SK-N-SH (cell line): ENCODE measurements around the gene TCN2. TPM values are rescaled to one million over a fixed set of nuclear protein-coding genes. Genes with fewer than 3 reads are reported as not detected.
"Not testable (repeated sequence)": the region's sequence is repeated elsewhere in the genome, so short reads cannot be mapped to it uniquely, and the experiment has no call there.

Experiments
- CTCF ChIA-PET: fragments of 300-600, 350-600 bp; formaldehyde crosslinking; extraction: SDS; loops from one replicate; lab custom pipeline; 2021; lab: Yijun Ruan, JAX
- POLR2A ChIA-PET: fragments of 350-600 bp; sonication (Branson Sonifier 250); formaldehyde crosslinking; extraction: SDS; loops from one replicate; lab custom pipeline; 2020; ENCODE audit warnings: antibody characterized with exemption, inconsistent platforms; lab: Yijun Ruan, JAX
- DNase-seq: peaks from one replicate; pipeline ENCODE4 v3.0.0; 2012
- H2AFZ ChIP-seq: fragments of 200-600 bp; sonication (generic); 2 replicates; pipeline ENCODE4 v1.8.1; 2016; ENCODE audit warnings: antibody characterized with exemption, mild to moderate bottlenecking, low read depth
- H3F3A ChIP-seq: fragments of 200-600 bp; sonication (generic); replicated peaks from 2 replicates; pipeline ENCODE3; 2016; ENCODE audit warnings: antibody characterized with exemption, mild to moderate bottlenecking; ENCODE audit not compliant: insufficient read depth
- H3K27ac ChIP-seq, 2 experiments: fragments of 200-500 bp in 1 of 2; fragments of 200-600 bp in 1 of 2; sonication (Bioruptor generic) in 1 of 2; sonication (generic), shearing (Covaris generic) in 1 of 2; 2 replicates each; pipeline versions ENCODE4 v1.5.1 to v1.6.1; 2014 to 2016; ENCODE audit warnings: low read depth in 2 of 2, inconsistent platforms in 1 of 2, low read length in 1 of 2, mild to moderate bottlenecking in 1 of 2, mixed read lengths in 1 of 2
- H3K27me3 ChIP-seq: fragments of 200-600 bp; sonication (generic), shearing (Covaris generic); 2 replicates; pipeline ENCODE4 v1.6.1; 2016; ENCODE audit warnings: mixed run types; ENCODE audit not compliant: insufficient read depth
- H3K36me3 ChIP-seq, 2 experiments: fragments of 200-500 bp in 1 of 2; fragments of 200-600 bp in 1 of 2; sonication (Bioruptor generic) in 1 of 2; sonication (generic) in 1 of 2; replicated peaks in 1 of 2; 2 replicates each; pipeline versions ENCODE3 to v1.5.1; 2014 to 2016; ENCODE audit warnings: low read length in 1 of 2, mild to moderate bottlenecking in 1 of 2; ENCODE audit not compliant: insufficient read depth in 2 of 2, control insufficient read depth in 1 of 2
- H3K4me1 ChIP-seq, 2 experiments: fragments of 200-500 bp in 1 of 2; fragments of 200-600 bp in 1 of 2; sonication (Bioruptor generic) in 1 of 2; sonication (generic), shearing (Covaris generic) in 1 of 2; 2 replicates each; pipeline versions ENCODE4 v1.5.1 to v1.6.1; 2014 to 2016; ENCODE audit warnings: low read depth in 1 of 2, low read length in 1 of 2, mixed run types in 1 of 2; ENCODE audit not compliant: insufficient read depth in 2 of 2, control insufficient read depth in 1 of 2
- H3K4me2 ChIP-seq: fragments of 200-600 bp; sonication (generic), shearing (Covaris generic); 2 replicates; pipeline ENCODE4 v1.6.1; 2017; ENCODE audit warnings: mixed run types
- H3K4me3 ChIP-seq, 2 experiments: fragments of 200-500 bp in 1 of 2; fragments of 200-600 bp in 1 of 2; sonication (Bioruptor generic) in 1 of 2; sonication (generic), shearing (Covaris generic) in 1 of 2; 2 replicates each; pipeline versions ENCODE4 v1.5.1 to v1.8.1; 2014 to 2016; ENCODE audit warnings: low read depth in 2 of 2, inconsistent platforms in 1 of 2, low read length in 1 of 2, mild to moderate bottlenecking in 1 of 2, mixed read lengths in 1 of 2, moderate library complexity in 1 of 2
- H3K79me2 ChIP-seq: fragments of 200-600 bp; sonication (generic); 2 replicates; pipeline ENCODE4 v1.8.1; 2017; ENCODE audit warnings: mild to moderate bottlenecking; ENCODE audit not compliant: insufficient read depth
- H3K9ac ChIP-seq: fragments of 200-600 bp; sonication (generic); 2 replicates; pipeline ENCODE4 v1.6.1; 2017; ENCODE audit warnings: mixed run types
- H3K9me2 ChIP-seq: fragments of 200-600 bp; sonication (generic); 2 replicates; pipeline ENCODE4 v1.6.1; 2017; ENCODE audit warnings: mixed run types
- H3K9me3 ChIP-seq: fragments of 200-600 bp; sonication (generic); 2 replicates; pipeline ENCODE4 v1.6.1; 2017; ENCODE audit warnings: mixed run types, mild to moderate bottlenecking, moderate library complexity
- H4K20me1 ChIP-seq: fragments of 200-600 bp; sonication (generic); 2 replicates; pipeline ENCODE4 v1.6.1; 2017; ENCODE audit warnings: mild to moderate bottlenecking, mixed run types; ENCODE audit not compliant: insufficient read depth
- CHD2 ChIP-seq: fragments of 150-350 bp; IDR thresholded peaks from 2 replicates; pipeline ENCODE4 v1.6.1; 2018; ENCODE audit warnings: low read length; ENCODE audit not compliant: partially characterized antibody
- CTCF ChIP-seq: fragments of 200-600 bp; sonication (generic); IDR thresholded peaks from 2 replicates; pipeline ENCODE4 v1.6.1; 2017; ENCODE audit warnings: antibody characterized with exemption, mild to moderate bottlenecking, moderate library complexity
- EP300 ChIP-seq, 2 experiments: IDR thresholded peaks; 2 replicates each; pipeline versions ENCODE4 v1.4.0 to v1.6.1; 2012; ENCODE audit warnings: borderline replicate concordance in 1 of 2, low read depth in 1 of 2, low read length in 1 of 2
- EZH2phosphoT487 ChIP-seq: fragments of 200-600 bp; sonication (generic); IDR thresholded peaks from 2 replicates; pipeline ENCODE4 v1.6.1; 2017; ENCODE audit warnings: low read depth, mixed run types, mild to moderate bottlenecking, antibody characterized with exemption, moderate library complexity, borderline replicate concordance
- FOXJ3 ChIP-seq: sonication (generic); formaldehyde crosslinking; IDR thresholded peaks from 2 replicates; pipeline ENCODE4 v1.5.1; 2020; ENCODE audit warnings: mild to moderate bottlenecking, missing genetic modification reagents
- GATA2 ChIP-seq: sonication (generic); formaldehyde crosslinking; IDR thresholded peaks from 2 replicates; pipeline ENCODE4 v1.5.0; 2020; ENCODE audit warnings: mild to moderate bottlenecking, missing genetic modification reagents
- IRF3 ChIP-seq: fragments of 150-350 bp; IDR thresholded peaks from 2 replicates; pipeline ENCODE4 v1.6.1; 2016; ENCODE audit warnings: mild to moderate bottlenecking, low read depth, low read length
- RAD21 ChIP-seq: IDR thresholded peaks from 2 replicates; pipeline ENCODE4 v1.6.1; 2012; ENCODE audit warnings: mild to moderate bottlenecking, low read length
- RCOR1 ChIP-seq: fragments of 150-350 bp; IDR thresholded peaks from 2 replicates; pipeline ENCODE4 v1.6.1; 2017; ENCODE audit warnings: antibody characterized with exemption, low read length
- RFX5 ChIP-seq: IDR thresholded peaks from 2 replicates; pipeline ENCODE4 v1.6.1; 2012; ENCODE audit warnings: mild to moderate bottlenecking, improper control_type of control experiment, low read length
- RXRA ChIP-seq: IDR thresholded peaks from 2 replicates; pipeline ENCODE4 v1.4.0; 2012; ENCODE audit warnings: low read depth, mild to moderate bottlenecking, borderline replicate concordance
- SIN3A ChIP-seq: IDR thresholded peaks from 2 replicates; pipeline ENCODE4 v1.6.1; 2012; ENCODE audit warnings: low read depth, mild to moderate bottlenecking, low read length, moderate library complexity, borderline replicate concordance
- TAF1 ChIP-seq: IDR thresholded peaks from 2 replicates; pipeline ENCODE4 v1.6.1; 2012; ENCODE audit warnings: low read depth, mild to moderate bottlenecking, low read length, moderate library complexity, borderline replicate concordance
- TCF12 ChIP-seq: IDR thresholded peaks from 2 replicates; pipeline ENCODE4 v1.4.0; 2012
- TEAD4 ChIP-seq: IDR thresholded peaks from 2 replicates; pipeline ENCODE4 v1.4.0; 2012; ENCODE audit warnings: mild to moderate bottlenecking, borderline replicate concordance; ENCODE audit not compliant: insufficient read depth
- USF1 ChIP-seq: IDR thresholded peaks from 2 replicates; pipeline ENCODE4 v1.4.0; 2012; ENCODE audit warnings: low read depth, borderline replicate concordance
- WGBS: methylation state at CpG from one replicate; pipeline ENCODE4 v1.1.6; 2017; ENCODE audit warnings: low lambda C conversion rate; 5-methylcytosine and 5-hydroxymethylcytosine counted together
- polyA plus RNA-seq, 3 experiments: library from polyadenylated mRNA; depleted of rRNA; stranded (reverse); fragments of >200 nt; gene quantifications; 2 replicates each; pipeline ENCODE4 v1.2.3, GENCODE V29; 2012
- TF ChIP-seq, protein P1 (sequence below): IDR thresholded peaks from 2 replicates; pipeline ENCODE4; 2012
- TF ChIP-seq, protein P2 (sequence below): IDR thresholded peaks from 2 replicates; pipeline ENCODE4 v1.4.0; 2012; ENCODE audit warnings: low read depth, borderline replicate concordance

The TCN2 gene
- polyA plus RNA-seq, 1 of the 3 experiments (the other 2 are of a cell fraction), result 4.1 TPM

DNA sequence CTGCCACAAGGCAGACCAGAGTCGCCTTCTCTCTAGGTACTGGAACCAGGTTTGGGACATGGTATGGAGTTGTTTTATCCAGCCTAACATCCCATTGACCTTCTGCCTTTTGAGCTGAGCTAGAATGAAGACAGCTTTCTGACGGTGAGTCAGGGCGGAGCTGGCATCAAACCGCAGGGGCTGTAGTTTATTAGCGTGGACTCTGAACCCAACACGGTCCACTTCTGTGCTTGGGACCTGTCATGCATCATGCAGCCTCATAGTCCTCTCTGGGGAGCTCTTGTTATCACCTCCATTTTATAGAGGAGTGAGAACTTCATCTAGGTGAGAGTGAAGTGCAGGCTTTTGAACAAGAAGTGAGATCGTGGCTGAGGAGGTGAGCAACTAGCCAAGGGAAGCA is 40.8 kb upstream of the TCN2 start (continued):
- no peak for TF ChIP-seq CTCF
- TF ChIP-seq FOXJ3, result no peak
- TF ChIP-seq TCF12, result no peak
- no peak for TF ChIP-seq RCOR1
- TF ChIP-seq, all 33 proteins: peak for 0

DNA sequence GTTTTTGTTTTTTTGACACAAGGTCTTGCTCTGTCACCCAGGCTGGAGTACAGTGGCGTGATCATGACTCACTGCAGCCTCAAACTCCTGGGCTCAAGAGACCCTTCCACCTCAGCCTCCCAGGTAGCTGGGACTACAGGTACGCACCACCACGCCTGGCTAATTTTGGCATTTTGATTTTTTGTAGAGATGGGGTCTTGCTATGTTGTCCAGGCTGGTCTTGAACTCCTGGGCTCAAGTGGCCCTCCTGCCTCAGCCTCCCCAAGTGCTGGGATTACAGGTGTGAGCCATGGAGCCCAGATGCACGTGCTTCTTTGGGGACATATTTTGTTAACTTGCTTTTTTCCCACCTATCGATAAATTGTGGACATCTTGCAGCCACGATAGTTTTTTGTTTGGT is 39.7 kb upstream of the TCN2 start:
- H3K36me3 ChIP-seq, H3K27ac ChIP-seq, POLR2A ChIA-PET, DNase-seq, H4K20me1 ChIP-seq, H3K4me2 ChIP-seq, H3K9me2 ChIP-seq, H3K9ac ChIP-seq, H3K4me3 ChIP-seq, H3K9me3 ChIP-seq, H3K27me3 ChIP-seq, H3F3A ChIP-seq, H2AFZ ChIP-seq, H3K79me2 ChIP-seq: not testable (repeated sequence)
- CTCF ChIA-PET, result interaction anchor here (1.0 kb wide), 1 partner anchor 188 kb away, joined by 3 read pairs; no protein-coding TSS in a partner anchor
- peaks cover 0 to 19% of the 10 kb centered on the region in 2 experiments; a peak in 1 of 4 replicates for H3K4me1 ChIP-seq
- 76% methylated on average over 6 of the region's 6 CpGs for whole genome bisulfite sequencing

DNA sequence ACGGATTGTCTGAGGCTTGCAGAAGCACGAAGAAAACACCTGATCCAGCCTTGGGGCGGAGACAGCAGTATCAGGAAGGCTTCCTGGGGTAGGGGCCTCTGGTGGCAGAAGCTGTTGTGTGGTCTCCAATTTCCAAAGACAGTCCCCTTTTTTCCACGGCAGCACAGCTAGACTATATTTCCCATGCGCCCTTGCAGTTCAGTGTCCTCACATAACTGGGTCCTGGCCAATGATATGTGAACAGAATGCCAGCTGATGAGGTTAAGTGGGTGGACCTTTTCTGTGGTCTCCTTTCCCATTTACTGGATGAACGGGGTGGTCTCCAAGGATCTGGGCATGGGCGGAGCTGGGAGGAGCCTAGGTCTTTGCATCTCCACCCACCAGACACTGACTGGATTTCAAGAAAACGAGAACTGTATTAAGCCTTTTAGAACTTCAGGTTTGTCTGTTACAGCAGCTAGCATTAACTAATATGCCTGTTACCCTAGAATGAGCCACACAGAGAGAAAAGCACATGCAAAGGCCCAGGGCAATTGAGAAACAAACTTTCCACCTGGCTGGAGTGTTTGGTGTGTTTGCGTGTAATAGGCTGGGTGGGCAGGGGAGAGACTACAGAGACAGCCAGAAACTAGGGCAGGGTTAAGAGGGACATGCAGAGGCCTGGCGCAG is 38.7 kb upstream of the TCN2 start:
- H3F3A ChIP-seq, result no peaks in the 10 kb centered on the region
- WGBS, result 84% methylated on average over 9 of the region's 10 CpGs
- peaks cover 0 to 19% of the 10 kb centered on the region in 2 experiments; a peak in 1 of 4 replicates for H3K4me1 ChIP-seq
- H3K27ac ChIP-seq, result no peak overlapping the region
- H3K4me3 ChIP-seq, result no peak overlapping the region
- H3K9me2 ChIP-seq, result no peaks in the 10 kb centered on the region
- no peak overlapping the region for H3K4me2 ChIP-seq
- ChIA-PET POLR2A (no interaction called here), CTCF (interaction anchor here (0.9 to 1.0 kb wide), 2 partner anchors 187 to 351 kb away, joined by 3 read pairs; no protein-coding TSS in a partner anchor)
- no peaks in the 10 kb centered on the region for H3K9me3 ChIP-seq
- H2AFZ ChIP-seq, result no peak overlapping the region
- no peaks in the 10 kb centered on the region for H3K79me2 ChIP-seq
- H4K20me1 ChIP-seq, result no peaks in the 10 kb centered on the region
- H3K27me3 ChIP-seq, result no peaks in the 10 kb centered on the region; the same call in 1 of the 2 replicates
- no peak overlapping the region for H3K9ac ChIP-seq
- no peaks in the 10 kb centered on the region for H3K36me3 ChIP-seq
- no peak for DNase-seq
- TF ChIP-seq RXRA (no peak), CHD2 (no peak), SIN3A (no peak), RCOR1 (no peak), TEAD4 (no peak), RFX5 (no peak), IRF3 (no peak), EZH2phosphoT487 (no peak), GATA2 (CRISPR knock-in tag) (no peak), USF1 (no peak), RAD21 (no peak), TAF1 (no peak), EP300 (IDR thresholded peaks at IDR 0.05; ENCODE audit: borderline replicate concordance in 1 of 2, low read depth in 1 of 2, low read length in 1 of 2) (no peak)
- TF ChIP-seq, protein P1, sequence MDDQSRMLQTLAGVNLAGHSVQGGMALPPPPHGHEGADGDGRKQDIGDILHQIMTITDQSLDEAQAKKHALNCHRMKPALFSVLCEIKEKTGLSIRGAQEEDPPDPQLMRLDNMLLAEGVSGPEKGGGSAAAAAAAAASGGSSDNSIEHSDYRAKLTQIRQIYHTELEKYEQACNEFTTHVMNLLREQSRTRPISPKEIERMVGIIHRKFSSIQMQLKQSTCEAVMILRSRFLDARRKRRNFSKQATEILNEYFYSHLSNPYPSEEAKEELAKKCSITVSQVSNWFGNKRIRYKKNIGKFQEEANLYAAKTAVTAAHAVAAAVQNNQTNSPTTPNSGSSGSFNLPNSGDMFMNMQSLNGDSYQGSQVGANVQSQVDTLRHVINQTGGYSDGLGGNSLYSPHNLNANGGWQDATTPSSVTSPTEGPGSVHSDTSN, result no peak
- TF ChIP-seq, protein P2, sequence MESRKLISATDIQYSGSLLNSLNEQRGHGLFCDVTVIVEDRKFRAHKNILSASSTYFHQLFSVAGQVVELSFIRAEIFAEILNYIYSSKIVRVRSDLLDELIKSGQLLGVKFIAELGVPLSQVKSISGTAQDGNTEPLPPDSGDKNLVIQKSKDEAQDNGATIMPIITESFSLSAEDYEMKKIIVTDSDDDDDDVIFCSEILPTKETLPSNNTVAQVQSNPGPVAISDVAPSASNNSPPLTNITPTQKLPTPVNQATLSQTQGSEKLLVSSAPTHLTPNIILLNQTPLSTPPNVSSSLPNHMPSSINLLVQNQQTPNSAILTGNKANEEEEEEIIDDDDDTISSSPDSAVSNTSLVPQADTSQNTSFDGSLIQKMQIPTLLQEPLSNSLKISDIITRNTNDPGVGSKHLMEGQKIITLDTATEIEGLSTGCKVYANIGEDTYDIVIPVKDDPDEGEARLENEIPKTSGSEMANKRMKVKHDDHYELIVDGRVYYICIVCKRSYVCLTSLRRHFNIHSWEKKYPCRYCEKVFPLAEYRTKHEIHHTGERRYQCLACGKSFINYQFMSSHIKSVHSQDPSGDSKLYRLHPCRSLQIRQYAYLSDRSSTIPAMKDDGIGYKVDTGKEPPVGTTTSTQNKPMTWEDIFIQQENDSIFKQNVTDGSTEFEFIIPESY, result no peak
